ENCODE measurements around the gene STAC2. TPM values are rescaled to one million over a fixed set of nuclear protein-coding genes. Genes with fewer than 3 reads are reported as not detected.

The STAC2 gene
- polyA plus RNA-seq, 1 experiment = not detected

DNA sequence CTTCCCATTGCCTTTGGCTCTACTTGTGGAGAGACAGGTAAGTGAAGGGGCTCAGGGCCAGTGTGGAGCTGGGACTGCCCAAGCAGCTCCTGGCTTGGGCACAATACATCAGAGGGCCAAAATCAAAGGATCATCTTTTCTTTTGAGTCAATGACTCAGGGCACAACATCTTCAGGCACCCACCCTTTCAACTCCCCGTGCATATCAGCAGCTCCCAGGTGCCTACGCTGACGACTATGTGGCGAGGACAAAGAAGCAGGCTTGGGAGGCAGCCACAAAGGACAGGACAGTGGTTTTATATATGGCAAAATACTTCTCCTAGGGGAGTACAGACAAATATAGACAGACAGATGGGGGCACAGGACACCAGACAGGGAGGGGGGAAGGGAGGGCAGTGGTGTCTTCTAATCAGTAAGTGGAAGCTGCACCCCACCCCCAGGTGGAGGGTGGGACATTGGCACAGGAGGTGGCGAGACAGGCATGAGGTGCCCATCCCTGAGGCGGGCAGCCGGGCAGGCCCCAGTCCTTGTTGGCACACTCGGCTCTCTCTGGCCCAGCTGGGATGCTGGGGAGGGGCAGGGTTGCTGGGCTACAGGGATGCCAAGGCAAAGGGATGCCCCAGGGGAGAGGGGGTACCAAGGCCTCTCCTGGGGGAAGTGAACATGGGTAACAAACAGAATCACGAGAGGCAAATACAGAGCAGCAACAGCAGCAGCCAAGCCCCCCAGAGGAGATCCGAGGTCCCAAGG, 52.0 kb downstream of the STAC2 start:
- POLR2A ChIA-PET = interaction anchor here (0.7 kb wide), 1 partner anchor 138 kb away, joined by 4 read pairs; no protein-coding TSS in a partner anchor

DNA sequence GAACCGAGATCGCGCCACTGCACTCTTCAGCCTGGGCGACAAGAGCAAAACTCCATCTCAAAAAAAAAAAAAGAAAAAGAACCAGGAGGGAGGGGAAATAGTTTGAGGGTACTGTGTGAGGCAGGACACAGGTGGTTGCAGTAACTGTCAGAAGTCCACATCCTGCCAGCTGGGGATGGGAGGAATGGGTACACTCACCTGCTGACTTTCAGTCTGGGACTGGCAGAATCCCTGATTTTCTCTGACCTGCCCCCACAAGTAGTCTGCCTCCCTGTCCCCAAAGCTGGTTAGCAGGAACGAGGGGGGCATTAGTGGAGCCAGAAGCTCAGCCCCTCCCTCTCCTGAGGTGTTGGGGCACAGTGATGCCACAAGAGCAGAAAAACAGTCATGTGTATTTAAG, 52.7 kb downstream of the STAC2 start:
- DNase-seq (ENCODE audit: low read depth, low spot score) = no peak
- POLR2A ChIA-PET = interaction anchor here (0.7 kb wide), 1 partner anchor 137 kb away, joined by 4 read pairs; no protein-coding TSS in a partner anchor
- H3K9me3 ChIP-seq (ENCODE audit: control insufficient read depth, insufficient read depth, low read length) = no peaks in the 10 kb centered on the region; the same call in 1 of the 2 replicates
- no peak overlapping the region for H3K27ac ChIP-seq (ENCODE audit: low read depth, low read length)
- H3K27me3 ChIP-seq (ENCODE audit: control insufficient read depth, insufficient read depth, low read length) = no peaks in the 10 kb centered on the region
- TF ChIP-seq CTCF (IDR thresholded peaks at IDR 0.05; ENCODE audit: low read depth, low read length) = no peak
- no peak overlapping the region for H3K4me3 ChIP-seq (ENCODE audit: low read depth, low read length)
- CTCF ChIA-PET = interaction anchor here (0.7 to 5.2 kb wide), 6 partner anchors 7 to 207 kb away, joined by 3 to 70 read pairs (median 22); partner anchors contain the start of gene ARL5C

More for the DNA sequence above, 52.0 kb downstream of the STAC2 start:
- Histone ChIP-seq H3K27ac (ENCODE audit: low read depth, low read length) (no peak overlapping the region), H3K4me3 (ENCODE audit: low read depth, low read length) (no peak overlapping the region), H3K9me3 (ENCODE audit: control insufficient read depth, insufficient read depth, low read length) (no peaks in the 10 kb centered on the region; the same call in 1 of the 2 replicates), H3K27me3 (ENCODE audit: control insufficient read depth, insufficient read depth, low read length) (no peaks in the 10 kb centered on the region)
- TF ChIP-seq CTCF (IDR thresholded peaks at IDR 0.05; ENCODE audit: low read depth, low read length) = no peak
- no peak for DNase-seq (ENCODE audit: low read depth, low spot score)
- CTCF ChIA-PET = interaction anchor here (0.9 to 5.2 kb wide), 11 partner anchors 8 to 248 kb away, joined by 3 to 70 read pairs (median 6); partner anchors contain the start of genes ARL5C, LASP1NB and STAC2

GRCh38 chr17:39171933-39172332, 53.8 kb downstream of the STAC2 start:
- Histone ChIP-seq H3K27me3 (ENCODE audit: control insufficient read depth, insufficient read depth, low read length) (peaks cover 7% of the 10 kb centered on the region), H3K4me3 (ENCODE audit: low read depth, low read length) (no peak overlapping the region), H3K9me3 (ENCODE audit: control insufficient read depth, insufficient read depth, low read length) (no peaks in the 10 kb centered on the region; the same call in 1 of the 2 replicates), H3K27ac (ENCODE audit: low read depth, low read length) (no peak overlapping the region)
- POLR2A ChIA-PET = no interaction called here
- TF ChIP-seq CTCF (IDR thresholded peaks at IDR 0.05; ENCODE audit: low read depth, low read length) = no peak
- no peak for DNase-seq (ENCODE audit: low read depth, low spot score)
- CTCF ChIA-PET = no interaction called here

DNA sequence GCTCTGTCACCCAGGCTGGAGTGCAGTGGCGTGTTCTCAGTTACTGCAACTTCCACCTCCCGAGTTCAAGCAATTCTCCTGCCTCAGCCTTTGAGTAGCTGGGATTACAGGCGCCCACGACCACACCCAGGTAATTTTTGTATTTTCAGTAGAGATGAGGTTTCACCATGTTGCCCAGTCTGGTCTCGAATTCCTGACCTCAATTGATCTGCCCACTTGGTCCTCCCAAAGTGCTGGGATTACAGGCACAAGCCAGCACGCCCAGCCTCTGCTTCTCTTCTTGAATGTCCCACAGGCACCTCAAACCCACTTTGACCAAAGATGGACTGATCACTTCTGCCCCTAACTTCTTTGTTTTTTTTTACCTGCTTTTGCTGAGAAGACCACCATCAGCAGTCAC, 55.2 kb downstream of the STAC2 start:
- Histone ChIP-seq H3K27me3 (ENCODE audit: control insufficient read depth, insufficient read depth, low read length) (peaks cover 20% of the 10 kb centered on the region), H3K27ac (ENCODE audit: low read depth, low read length) (no peak overlapping the region), H3K9me3 (ENCODE audit: control insufficient read depth, insufficient read depth, low read length) (peaks cover 3% of the 10 kb centered on the region; the same call in 1 of the 2 replicates), H3K4me3 (ENCODE audit: low read depth, low read length) (no peak overlapping the region)
- no peak for TF ChIP-seq CTCF (IDR thresholded peaks at IDR 0.05; ENCODE audit: low read depth, low read length)
- POLR2A ChIA-PET = interaction anchor here (0.6 kb wide), 1 partner anchor 317 kb away, joined by 3 read pairs; the partner anchor contains the start of gene RPL23
- CTCF ChIA-PET = interaction anchor here (0.8 kb wide), 1 partner anchor 188 kb away, joined by 3 read pairs; no protein-coding TSS in a partner anchor
- DNase-seq (ENCODE audit: low read depth, low spot score) = no peak

- Histone ChIP-seq H3K27ac (ENCODE audit: low read depth, low read length) (no peak overlapping the region), H3K4me3 (ENCODE audit: low read depth, low read length) (no peak overlapping the region), H3K9me3 (ENCODE audit: control insufficient read depth, insufficient read depth, low read length) (peaks cover 4% of the 10 kb centered on the region; the same call in 1 of the 2 replicates), H3K27me3 (ENCODE audit: control insufficient read depth, insufficient read depth, low read length) (peaks cover 25% of the 10 kb centered on the region)
- no peak for TF ChIP-seq CTCF (IDR thresholded peaks at IDR 0.05; ENCODE audit: low read depth, low read length)
- POLR2A ChIA-PET = interaction anchor here (0.6 kb wide), 1 partner anchor 17 kb away, joined by 3 read pairs; no protein-coding TSS in a partner anchor
- CTCF ChIA-PET = interaction anchor here (0.8 kb wide), 1 partner anchor 187 kb away, joined by 3 read pairs; no protein-coding TSS in a partner anchor
- DNase-seq (ENCODE audit: low read depth, low spot score) = no peak
These were observed 55.6 kb downstream of the STAC2 start for GRCh38 chr17:39170109-39170508.
